ENCODE results near the gene MIPEP.

The MIPEP gene

GRCh38 chr13:23859904-23860303 lies 29.3 kb downstream of the MIPEP start:
- H3K4me3 ChIP-seq (ENCODE audit: low read length) = no peak overlapping the region
- no peaks in the 10 kb centered on the region for H3K27me3 ChIP-seq (ENCODE audit: control insufficient read depth, low read length)
- no peaks in the 10 kb centered on the region for H3K79me2 ChIP-seq (ENCODE audit: control insufficient read depth, low read length)
- no peak overlapping the region for H3K4me2 ChIP-seq (ENCODE audit: low read length)
- H4K20me1 ChIP-seq (ENCODE audit: control insufficient read depth, insufficient read depth, low read depth, low read length) = no peaks in the 10 kb centered on the region
- peaks cover 5% of the 10 kb centered on the region; the same call in 1 of the 2 replicates for H3K4me1 ChIP-seq (ENCODE audit: control insufficient read depth, low read length)
- no peak overlapping the region for H3K27ac ChIP-seq (ENCODE audit: low read depth, low read length)
- H3F3A ChIP-seq (ENCODE audit: control insufficient read depth, insufficient read depth) = no peaks in the 10 kb centered on the region
- H3K36me3 ChIP-seq (ENCODE audit: control insufficient read depth, low read length) = no peaks in the 10 kb centered on the region
- no peaks in the 10 kb centered on the region for H3K9me2 ChIP-seq (replicated peaks; ENCODE audit: control insufficient read depth, low read length)
- no peaks in the 10 kb centered on the region for H3K9me3 ChIP-seq (ENCODE audit: control insufficient read depth, insufficient read depth, low read length)
- TF ChIP-seq CTCF (IDR thresholded peaks at IDR 0.05; ENCODE audit: low read depth, low read length, poor library complexity, severe bottlenecking) (no peak), EZH2phosphoT487 (IDR thresholded peaks at IDR 0.05; ENCODE audit: borderline replicate concordance, low read length) (no peak)

- Histone ChIP-seq H3F3A (ENCODE audit: control insufficient read depth, insufficient read depth) (no peaks in the 10 kb centered on the region), H3K4me2 (ENCODE audit: low read length) (no peak overlapping the region), H3K36me3 (ENCODE audit: control insufficient read depth, low read length) (no peaks in the 10 kb centered on the region), H3K27ac (ENCODE audit: low read depth, low read length) (no peak overlapping the region), H3K27me3 (ENCODE audit: control insufficient read depth, low read length) (no peaks in the 10 kb centered on the region), H3K4me3 (ENCODE audit: low read length) (no peak overlapping the region), H3K9me2 (replicated peaks; ENCODE audit: control insufficient read depth, low read length) (no peaks in the 10 kb centered on the region), H3K9me3 (ENCODE audit: control insufficient read depth, insufficient read depth, low read length) (no peaks in the 10 kb centered on the region), H4K20me1 (ENCODE audit: control insufficient read depth, insufficient read depth, low read depth, low read length) (no peaks in the 10 kb centered on the region), H3K79me2 (ENCODE audit: control insufficient read depth, low read length) (no peaks in the 10 kb centered on the region), H3K4me1 (ENCODE audit: control insufficient read depth, low read length) (peaks cover 5% of the 10 kb centered on the region; the same call in 1 of the 2 replicates)
- TF ChIP-seq CTCF (IDR thresholded peaks at IDR 0.05; ENCODE audit: low read depth, low read length, poor library complexity, severe bottlenecking) = no peak
- no peak for TF ChIP-seq EZH2phosphoT487 (IDR thresholded peaks at IDR 0.05; ENCODE audit: borderline replicate concordance, low read length)
These were observed 29.7 kb downstream of the MIPEP start for GRCh38 chr13:23859455-23859854.

- Histone ChIP-seq H3K27me3 (ENCODE audit: control insufficient read depth, low read length) (no peaks in the 10 kb centered on the region), H3K4me2 (ENCODE audit: low read length) (no peak overlapping the region), H3K4me1 (ENCODE audit: control insufficient read depth, low read length) (peaks cover 5% of the 10 kb centered on the region; the same call in 1 of the 2 replicates), H3K9me3 (ENCODE audit: control insufficient read depth, insufficient read depth, low read length) (no peaks in the 10 kb centered on the region), H3K9me2 (replicated peaks; ENCODE audit: control insufficient read depth, low read length) (no peaks in the 10 kb centered on the region), H3K36me3 (ENCODE audit: control insufficient read depth, low read length) (no peaks in the 10 kb centered on the region), H3K27ac (ENCODE audit: low read depth, low read length) (no peak overlapping the region), H3K79me2 (ENCODE audit: control insufficient read depth, low read length) (no peaks in the 10 kb centered on the region), H3K4me3 (ENCODE audit: low read length) (no peak overlapping the region), H4K20me1 (ENCODE audit: control insufficient read depth, insufficient read depth, low read depth, low read length) (no peaks in the 10 kb centered on the region), H3F3A (ENCODE audit: control insufficient read depth, insufficient read depth) (no peaks in the 10 kb centered on the region)
- no peak for TF ChIP-seq EZH2phosphoT487 (IDR thresholded peaks at IDR 0.05; ENCODE audit: borderline replicate concordance, low read length)
- TF ChIP-seq CTCF (IDR thresholded peaks at IDR 0.05; ENCODE audit: low read depth, low read length, poor library complexity, severe bottlenecking) = no peak
These were observed 30.7 kb downstream of the MIPEP start for GRCh38 chr13:23858546-23858945.
